MM.1S (cell line): ENCODE data around the gene BIRC3.

ENCODE experiments used
- DNase-seq: peaks from one replicate; pipeline ENCODE4 v3.0.0-alpha.2; 2015
- H2AFZ ChIP-seq: fragments of 300-600 bp; sonication (generic); 2 replicates; pipeline ENCODE4 v1.6.0; 2016; ENCODE audit warnings: antibody characterized with exemption, low read length
- H3F3A ChIP-seq: fragments of 300-600 bp; sonication (generic); 2 replicates; pipeline ENCODE4 v1.6.1; 2016; ENCODE audit warnings: mild to moderate bottlenecking, antibody characterized with exemption, low read length, moderate library complexity, mixed read lengths; ENCODE audit not compliant: insufficient read depth
- H3K27ac ChIP-seq: fragments of 300-600 bp; sonication (generic); 2 replicates; pipeline ENCODE4 v1.5.1; 2016; ENCODE audit warnings: mild to moderate bottlenecking, low read length
- H3K27me3 ChIP-seq: fragments of 300-600 bp; sonication (generic); replicated peaks from 2 replicates; pipeline ENCODE4 v1.6.0; 2016; ENCODE audit warnings: low read length; ENCODE audit not compliant: insufficient read depth
- H3K36me3 ChIP-seq: fragments of 300-600 bp; sonication (generic); replicated peaks from 2 replicates; pipeline ENCODE4 v1.6.1; 2016; ENCODE audit warnings: mild to moderate bottlenecking, low read length, mixed read lengths; ENCODE audit not compliant: insufficient read depth
- H3K4me1 ChIP-seq: fragments of 300-600 bp; sonication (generic); 2 replicates; pipeline ENCODE4 v1.6.1; 2016; ENCODE audit warnings: low read length, mixed read lengths
- H3K4me2 ChIP-seq: fragments of 300-600 bp; sonication (generic); 2 replicates; pipeline ENCODE4 v1.6.0; 2016; ENCODE audit warnings: low read depth, low read length
- H3K4me3 ChIP-seq: fragments of 300-600 bp; sonication (generic); 2 replicates; pipeline ENCODE4 v1.5.1; 2016; ENCODE audit warnings: low read length, mixed read lengths
- H3K79me2 ChIP-seq: fragments of 300-600 bp; sonication (generic); 2 replicates; pipeline ENCODE4 v1.6.1; 2016; ENCODE audit warnings: mixed run types, low read length, mixed read lengths
- H3K9ac ChIP-seq: fragments of 300-600 bp; sonication (generic); 2 replicates; pipeline ENCODE4 v1.6.1; 2016; ENCODE audit warnings: low read length, mixed read lengths
- H3K9me2 ChIP-seq: fragments of 300-600 bp; sonication (generic); replicated peaks from 2 replicates; pipeline ENCODE4 v1.6.1; 2016; ENCODE audit warnings: mild to moderate bottlenecking, low read length, mixed read lengths; ENCODE audit not compliant: insufficient read depth
- H3K9me3 ChIP-seq: fragments of 300-600 bp; sonication (generic); replicated peaks from 2 replicates; pipeline ENCODE4 v1.6.1; 2016; ENCODE audit warnings: mild to moderate bottlenecking, low read length, mixed read lengths; ENCODE audit not compliant: insufficient read depth
- H4K20me1 ChIP-seq: fragments of 300-600 bp; sonication (generic); 2 replicates; pipeline ENCODE4 v1.6.1; 2016; ENCODE audit warnings: mild to moderate bottlenecking, low read length, moderate library complexity, mixed read lengths; ENCODE audit not compliant: insufficient read depth
- CTCF ChIP-seq: fragments of 300-600 bp; sonication (generic); IDR thresholded peaks from 2 replicates; pipeline ENCODE4 v1.5.1; 2016; ENCODE audit warnings: antibody characterized with exemption, low read length, mixed read lengths
- EZH2 ChIP-seq: fragments of 300-600 bp; sonication (generic); optimal IDR thresholded peaks from 2 replicates; pipeline ENCODE3; 2017; ENCODE audit warnings: low read depth, mild to moderate bottlenecking, antibody characterized with exemption, low read length, mixed read lengths
- EZH2phosphoT487 ChIP-seq: fragments of 300-600 bp; sonication (generic); IDR thresholded peaks from 2 replicates; pipeline ENCODE4 v1.6.1; 2018; ENCODE audit warnings: antibody characterized with exemption, low read length

BIRC3 gene

GRCh38 chr11:102288725-102289083 is 28.6 kb upstream of the BIRC3 start:
- Histone ChIP-seq H3K27me3 (no peaks in the 10 kb centered on the region), H3K79me2 (no peaks in the 10 kb centered on the region), H3K27ac (no peak overlapping the region), H2AFZ (no peak overlapping the region), H3K9ac (no peak overlapping the region), H4K20me1 (no peaks in the 10 kb centered on the region), H3K4me1 (0 out of 2 replicates have a peak, but pooled peaks cover 6% of the 10 kb centered on the region), H3F3A (no peaks in the 10 kb centered on the region), H3K4me2 (no peak overlapping the region), H3K4me3 (no peak overlapping the region), H3K36me3 (no peaks in the 10 kb centered on the region), H3K9me2 (no peaks in the 10 kb centered on the region), H3K9me3 (no peaks in the 10 kb centered on the region)
- no peak for TF ChIP-seq CTCF
- TF ChIP-seq EZH2phosphoT487: no peak
- TF ChIP-seq EZH2: no peak
- no peak for DNase-seq

DNA sequence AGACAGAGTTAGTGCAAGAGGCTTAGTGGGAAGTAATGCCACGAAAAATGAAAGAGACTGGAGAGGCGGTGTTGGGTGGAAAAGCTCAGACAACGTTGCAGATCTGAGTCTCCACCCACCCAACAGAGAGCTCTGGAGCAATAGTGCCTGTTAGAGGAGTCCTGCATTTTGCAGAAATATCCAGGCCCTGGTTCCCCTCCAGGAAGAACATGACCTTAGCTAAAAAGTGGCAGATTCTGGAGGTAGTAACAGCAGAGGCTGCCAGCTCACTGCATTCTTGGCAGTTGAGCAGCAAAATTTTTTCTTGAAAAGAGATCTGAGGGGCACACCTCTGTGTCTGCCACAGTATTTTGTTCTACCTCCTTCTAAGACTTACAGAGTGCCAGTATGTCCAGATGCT is 27.7 kb upstream of the BIRC3 start:
- H3K4me3 ChIP-seq: no peak overlapping the region
- H3K9me3 ChIP-seq: no peaks in the 10 kb centered on the region
- H4K20me1 ChIP-seq: no peaks in the 10 kb centered on the region
- no peak for DNase-seq
- no peak overlapping the region for H3K9ac ChIP-seq
- no peaks in the 10 kb centered on the region for H3K79me2 ChIP-seq
- no peaks in the 10 kb centered on the region for H3K9me2 ChIP-seq
- no peaks in the 10 kb centered on the region for H3K27me3 ChIP-seq
- H3K36me3 ChIP-seq: no peaks in the 10 kb centered on the region
- no peak overlapping the region for H3K4me2 ChIP-seq
- TF ChIP-seq EZH2phosphoT487 (no peak), EZH2 (no peak)
- no peak overlapping the region for H3K27ac ChIP-seq
- no peaks in the 10 kb centered on the region for H3F3A ChIP-seq
- H2AFZ ChIP-seq: no peak overlapping the region
- H3K4me1 ChIP-seq: peaks cover 12% of the 10 kb centered on the region

DNA sequence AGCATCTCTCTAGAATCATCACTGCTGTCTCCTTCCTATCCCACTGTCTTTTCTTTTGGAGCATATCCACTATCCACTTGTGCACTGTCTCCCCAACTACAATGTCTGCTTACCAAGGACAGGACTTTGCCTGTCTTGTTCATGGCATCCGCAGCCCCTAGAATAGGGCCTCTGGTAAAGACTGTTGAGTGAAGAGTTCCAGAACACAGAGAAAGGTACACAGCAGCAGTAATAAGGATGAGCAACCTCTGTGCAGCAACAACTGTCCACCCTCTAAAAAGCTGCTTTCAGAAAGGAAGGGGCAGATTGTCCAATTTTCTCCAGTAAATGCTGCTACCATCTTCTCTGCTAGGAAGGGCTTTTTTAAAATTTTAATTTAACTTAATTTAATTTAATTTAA is 25.5 kb upstream of the BIRC3 start:
- no peak for DNase-seq

GRCh38 chr11:102292933-102293332 is 24.4 kb upstream of the BIRC3 start:
- Histone ChIP-seq H3K9me3 (no peaks in the 10 kb centered on the region), H3K79me2 (no peaks in the 10 kb centered on the region), H3K27me3 (no peaks in the 10 kb centered on the region), H3K27ac (no peak overlapping the region), H3K4me1 (peaks cover 21% of the 10 kb centered on the region), H3K4me2 (no peak overlapping the region), H3F3A (no peaks in the 10 kb centered on the region), H3K4me3 (no peak overlapping the region), H3K36me3 (no peaks in the 10 kb centered on the region), H2AFZ (no peak overlapping the region), H3K9ac (no peak overlapping the region), H4K20me1 (no peaks in the 10 kb centered on the region), H3K9me2 (no peaks in the 10 kb centered on the region)
- DNase-seq: no peak
- TF ChIP-seq EZH2phosphoT487: no peak

More for the DNA sequence above, 25.5 kb upstream of the BIRC3 start:
- no peak overlapping the region for H2AFZ ChIP-seq
- no peak overlapping the region for H3K4me2 ChIP-seq
- no peaks in the 10 kb centered on the region for H3K36me3 ChIP-seq
- H3F3A ChIP-seq: no peaks in the 10 kb centered on the region
- no peak for TF ChIP-seq EZH2
- no peak for TF ChIP-seq EZH2phosphoT487
- no peak for TF ChIP-seq CTCF
- H4K20me1 ChIP-seq: no peaks in the 10 kb centered on the region
- H3K4me3 ChIP-seq: no peak overlapping the region
- H3K9me2 ChIP-seq: no peaks in the 10 kb centered on the region
- H3K27ac ChIP-seq: no peak overlapping the region
- no peaks in the 10 kb centered on the region for H3K79me2 ChIP-seq
- no peaks in the 10 kb centered on the region for H3K9me3 ChIP-seq
- H3K27me3 ChIP-seq: no peaks in the 10 kb centered on the region
- H3K4me1 ChIP-seq: peaks cover 21% of the 10 kb centered on the region
- no peak overlapping the region for H3K9ac ChIP-seq
